ENCODE data around the gene DOK6. TPM values are rescaled to one million over a fixed set of nuclear protein-coding genes. Genes with fewer than 3 reads are reported as not detected.
"Not testable (repeated sequence)": the region's sequence is repeated elsewhere in the genome, so short reads cannot be mapped to it uniquely, and the experiment has no call there.

The DOK6 gene
- total RNA-seq, 6 experiments from 2014 or later: not detected

- DNase-seq: no peak
- peaks cover 9% of the 10 kb centered on the region for H3K4me1 Mint-ChIP-seq (ENCODE audit: low read depth)
- TF ChIP-seq, protein P1, sequence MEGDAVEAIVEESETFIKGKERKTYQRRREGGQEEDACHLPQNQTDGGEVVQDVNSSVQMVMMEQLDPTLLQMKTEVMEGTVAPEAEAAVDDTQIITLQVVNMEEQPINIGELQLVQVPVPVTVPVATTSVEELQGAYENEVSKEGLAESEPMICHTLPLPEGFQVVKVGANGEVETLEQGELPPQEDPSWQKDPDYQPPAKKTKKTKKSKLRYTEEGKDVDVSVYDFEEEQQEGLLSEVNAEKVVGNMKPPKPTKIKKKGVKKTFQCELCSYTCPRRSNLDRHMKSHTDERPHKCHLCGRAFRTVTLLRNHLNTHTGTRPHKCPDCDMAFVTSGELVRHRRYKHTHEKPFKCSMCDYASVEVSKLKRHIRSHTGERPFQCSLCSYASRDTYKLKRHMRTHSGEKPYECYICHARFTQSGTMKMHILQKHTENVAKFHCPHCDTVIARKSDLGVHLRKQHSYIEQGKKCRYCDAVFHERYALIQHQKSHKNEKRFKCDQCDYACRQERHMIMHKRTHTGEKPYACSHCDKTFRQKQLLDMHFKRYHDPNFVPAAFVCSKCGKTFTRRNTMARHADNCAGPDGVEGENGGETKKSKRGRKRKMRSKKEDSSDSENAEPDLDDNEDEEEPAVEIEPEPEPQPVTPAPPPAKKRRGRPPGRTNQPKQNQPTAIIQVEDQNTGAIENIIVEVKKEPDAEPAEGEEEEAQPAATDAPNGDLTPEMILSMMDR (IDR thresholded peaks at IDR 0.05): no peak
- H3K27me3 Mint-ChIP-seq (ENCODE audit: insufficient read depth): peaks cover 3% of the 10 kb centered on the region; the same call in 1 of the 2 replicates
- H3K4me3 Mint-ChIP-seq: no peak overlapping the region
- H3K27ac Mint-ChIP-seq: no peak overlapping the region
- no peaks in the 10 kb centered on the region for H3K9me3 Mint-ChIP-seq
- H3K36me3 Mint-ChIP-seq (ENCODE audit: low read depth): 0 out of 2 replicates have a peak, but pooled peaks cover 4% of the 10 kb centered on the region
Measured at GRCh38 chr18:69878213-69878933, 477.7 kb downstream of the DOK6 start.

GRCh38 chr18:69879051-69879450 is 478.4 kb downstream of the DOK6 start:
- DNase-seq; H3K9me3 Mint-ChIP-seq; H3K4me1 Mint-ChIP-seq (ENCODE audit: low read depth); H3K36me3 Mint-ChIP-seq (ENCODE audit: low read depth); H3K4me3 Mint-ChIP-seq; H3K27me3 Mint-ChIP-seq (ENCODE audit: insufficient read depth); H3K27ac Mint-ChIP-seq: not testable (repeated sequence)

DNA sequence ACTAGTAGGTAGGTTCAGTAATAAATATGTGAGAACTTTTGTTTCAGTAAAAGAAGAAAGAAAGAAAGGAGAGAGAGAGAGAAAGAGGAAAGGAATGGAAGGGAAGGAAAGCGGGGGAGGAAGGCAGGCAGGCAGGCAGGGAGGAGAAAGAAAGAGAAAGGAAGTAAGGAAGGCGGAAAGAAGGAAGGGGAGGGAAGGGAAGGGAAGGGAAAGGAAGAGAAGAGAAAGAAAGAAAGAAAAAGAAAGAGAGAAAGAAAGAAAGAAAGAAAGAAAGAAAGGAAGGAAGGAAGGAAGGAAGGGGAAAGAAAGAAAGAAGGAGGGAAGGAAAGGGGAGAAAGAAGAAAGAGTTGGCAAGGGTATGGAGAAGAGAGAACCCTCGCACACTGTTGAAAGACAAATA is 479.4 kb downstream of the DOK6 start:
- no peak for DNase-seq
- Mint-ChIP-seq H3K36me3 (ENCODE audit: low read depth) (0 out of 2 replicates have a peak, but pooled peaks cover 4% of the 10 kb centered on the region), H3K4me3 (no peak overlapping the region), H3K27ac (no peak overlapping the region), H3K4me1 (ENCODE audit: low read depth) (no peaks in the 10 kb centered on the region), H3K9me3 (no peaks in the 10 kb centered on the region), H3K27me3 (ENCODE audit: insufficient read depth) (peaks cover 3% of the 10 kb centered on the region; the same call in 1 of the 2 replicates)
- TF ChIP-seq, protein P1 (IDR thresholded peaks at IDR 0.05): no peak

- DNase-seq: no peak
Measured at GRCh38 chr18:69882965-69883668, 482.4 kb downstream of the DOK6 start.

GRCh38 chr18:69883781-69884180 is 483.1 kb downstream of the DOK6 start:
- DNase-seq: no peak
- Mint-ChIP-seq H3K9me3 (no peaks in the 10 kb centered on the region), H3K27me3 (ENCODE audit: insufficient read depth) (no peaks in the 10 kb centered on the region), H3K36me3 (ENCODE audit: low read depth) (0 out of 2 replicates have a peak, but pooled peaks cover 4% of the 10 kb centered on the region), H3K4me3 (no peak overlapping the region), H3K27ac (no peak overlapping the region), H3K4me1 (ENCODE audit: low read depth) (no peaks in the 10 kb centered on the region)
- TF ChIP-seq, protein P1 (IDR thresholded peaks at IDR 0.05): no peak

More at GRCh38 chr18:69882965-69883668, 482.4 kb downstream of the DOK6 start:
- H3K36me3 Mint-ChIP-seq (ENCODE audit: low read depth): 0 out of 2 replicates have a peak, but pooled peaks cover 4% of the 10 kb centered on the region
- H3K9me3 Mint-ChIP-seq: no peaks in the 10 kb centered on the region
- H3K27me3 Mint-ChIP-seq (ENCODE audit: insufficient read depth): no peaks in the 10 kb centered on the region
- TF ChIP-seq, protein P1 (IDR thresholded peaks at IDR 0.05): no peak
- H3K4me1 Mint-ChIP-seq (ENCODE audit: low read depth): no peaks in the 10 kb centered on the region
- H3K4me3 Mint-ChIP-seq: no peak overlapping the region
- no peak overlapping the region for H3K27ac Mint-ChIP-seq

GRCh38 chr18:69885355-69885754 is 484.7 kb downstream of the DOK6 start:
- Mint-ChIP-seq H3K4me1 (ENCODE audit: low read depth) (no peaks in the 10 kb centered on the region), H3K4me3 (no peak overlapping the region), H3K27me3 (ENCODE audit: insufficient read depth) (no peaks in the 10 kb centered on the region), H3K9me3 (no peaks in the 10 kb centered on the region), H3K36me3 (ENCODE audit: low read depth) (0 out of 2 replicates have a peak, but pooled peaks cover 2% of the 10 kb centered on the region), H3K27ac (no peak overlapping the region)
- DNase-seq: no peak
- TF ChIP-seq, protein P1 (IDR thresholded peaks at IDR 0.05): no peak
